Renal cortex interstitium (tissue), 11 donors: Measurements from ENCODE around the gene DCLRE1B. TPM values are rescaled to one million over a fixed set of nuclear protein-coding genes. Genes with fewer than 3 reads are reported as not detected.

ENCODE experiments used
- DNase-seq, 11 donors: peaks; one replicate each; pipeline ENCODE4 v3.0.0-alpha.2; 2013; ENCODE audit warnings: low read depth in 9 of 11, low spot score in 4 of 11; ENCODE audit errors: extremely low read depth in 1 of 11
- polyA plus RNA-seq, 3 donors: library from polyadenylated mRNA; unstranded; fragments of 120-200 nt; gene quantifications; one replicate each; pipeline ENCODE4 v1.2.1, GENCODE V29; 2013; ENCODE audit not compliant: insufficient read length in 3 of 3

The DCLRE1B gene
- polyA plus RNA-seq, 3 donors, result 9.0 to 13.2 (median 11.3) TPM

DNA sequence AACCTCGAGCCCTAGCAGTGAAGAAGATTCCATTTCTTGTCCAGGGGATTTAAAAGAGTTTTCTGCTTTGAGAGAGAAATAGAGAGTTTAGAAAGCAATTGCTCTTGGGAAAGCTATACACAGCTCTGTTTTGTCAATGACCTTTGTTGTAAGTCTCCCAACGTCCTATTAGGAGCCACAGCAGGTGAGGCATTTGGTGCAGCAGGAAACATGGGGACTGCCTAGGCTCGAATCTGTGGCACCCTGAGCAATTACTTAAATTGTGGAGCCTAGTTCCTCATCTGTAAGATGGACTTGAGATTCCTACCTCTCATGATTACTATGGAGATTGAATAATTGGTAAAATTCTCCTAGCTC is 8.2 kb downstream of the DCLRE1B start:
- no peak for DNase-seq

- DNase-seq, result no peak
These were observed 8.9 kb downstream of the DCLRE1B start for GRCh38 chr1:113913887-113914664.

- no peak for DNase-seq
These were observed 11.8 kb downstream of the DCLRE1B start for GRCh38 chr1:113916974-113917373.

DNA sequence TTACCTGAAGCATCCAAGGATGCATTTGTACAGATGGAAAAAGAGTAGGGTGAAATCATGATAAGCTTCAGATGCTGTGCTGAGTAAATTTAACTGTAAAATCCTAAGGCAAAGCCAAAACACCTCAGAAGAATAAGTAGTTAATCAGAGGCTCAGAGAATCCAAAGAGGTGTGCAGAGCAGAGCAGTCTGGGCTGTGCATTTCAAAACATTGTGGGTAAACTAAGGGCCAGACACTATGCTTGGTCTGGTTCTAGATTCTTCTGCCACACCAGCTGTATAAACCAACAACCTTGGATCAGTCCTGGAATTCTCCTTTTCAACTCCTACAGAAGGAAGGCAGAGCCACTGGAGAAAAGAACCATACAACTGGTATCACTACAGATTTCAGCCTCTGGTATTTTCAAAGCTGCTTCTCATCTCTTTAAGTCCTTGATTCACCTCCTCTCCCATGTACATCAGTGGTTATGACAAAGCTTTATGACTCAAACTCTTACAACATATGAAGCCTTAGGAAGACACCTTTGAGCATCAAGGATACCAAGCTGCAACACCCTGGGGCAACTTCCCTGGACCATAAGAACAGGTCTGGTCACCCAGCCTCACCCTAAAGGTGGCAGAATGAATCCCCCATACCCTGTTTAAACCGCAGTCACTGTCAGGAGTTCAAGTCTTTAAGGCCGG is 12.4 kb downstream of the DCLRE1B start:
- no peak for DNase-seq

- no peak for DNase-seq
These were observed 13.1 kb downstream of the DCLRE1B start for GRCh38 chr1:113918243-113918642.

- no peak for DNase-seq
These were observed 17.8 kb downstream of the DCLRE1B start for GRCh38 chr1:113922957-113923356.

- DNase-seq, result no peak
These were observed 19.3 kb downstream of the DCLRE1B start for GRCh38 chr1:113924473-113924872.

GRCh38 chr1:113928187-113928930 is 23.2 kb downstream of the DCLRE1B start:
- peak in 2 of 11 donors; percentile 13 to 30 for DNase-seq

DNA sequence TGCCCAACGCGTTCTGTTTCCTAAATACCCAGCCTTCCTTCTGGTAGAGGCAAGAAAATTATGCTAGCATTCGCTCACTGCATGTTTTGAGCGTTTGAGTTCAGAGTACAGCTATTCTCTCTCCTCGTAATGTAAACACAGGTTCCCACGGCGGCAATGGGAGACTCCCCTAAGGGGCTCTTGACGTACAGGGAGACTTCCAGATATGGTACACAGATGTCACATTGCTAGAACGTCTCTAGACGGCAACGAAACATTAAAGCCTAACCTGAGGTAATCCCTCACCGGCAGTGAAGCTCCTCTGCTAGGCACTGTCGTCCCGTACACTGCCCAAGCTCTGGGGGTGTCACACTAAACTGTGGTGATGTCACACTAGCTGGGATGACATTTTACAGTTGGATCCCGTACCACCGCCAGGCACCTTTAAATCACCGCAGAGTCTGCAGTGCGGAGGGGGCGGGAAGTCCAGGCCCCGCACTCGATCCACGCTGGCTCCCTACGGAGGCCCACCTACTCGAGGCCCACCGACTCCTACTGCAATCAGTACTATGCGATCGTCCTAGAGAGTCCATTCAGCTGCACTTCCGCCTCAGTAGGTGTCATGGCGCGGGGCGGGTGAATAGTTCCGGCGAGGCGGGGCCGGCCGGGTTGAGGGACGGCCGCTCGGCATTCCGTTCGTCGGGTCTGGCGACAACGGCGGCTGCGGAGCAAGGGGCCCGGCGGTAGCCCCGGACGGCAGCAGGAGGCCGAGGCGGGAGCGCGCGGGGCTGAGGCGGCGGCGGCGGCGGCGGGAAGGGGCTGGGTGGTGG is 24.0 kb downstream of the DCLRE1B start, which contains the start of gene HIPK1:
TSS of gene HIPK1 (plus strand) at position 384 of the 809 bp plus-strand sequence.
- DNase-seq, result peak; percentile 81 to 93 (median 91)

DNA sequence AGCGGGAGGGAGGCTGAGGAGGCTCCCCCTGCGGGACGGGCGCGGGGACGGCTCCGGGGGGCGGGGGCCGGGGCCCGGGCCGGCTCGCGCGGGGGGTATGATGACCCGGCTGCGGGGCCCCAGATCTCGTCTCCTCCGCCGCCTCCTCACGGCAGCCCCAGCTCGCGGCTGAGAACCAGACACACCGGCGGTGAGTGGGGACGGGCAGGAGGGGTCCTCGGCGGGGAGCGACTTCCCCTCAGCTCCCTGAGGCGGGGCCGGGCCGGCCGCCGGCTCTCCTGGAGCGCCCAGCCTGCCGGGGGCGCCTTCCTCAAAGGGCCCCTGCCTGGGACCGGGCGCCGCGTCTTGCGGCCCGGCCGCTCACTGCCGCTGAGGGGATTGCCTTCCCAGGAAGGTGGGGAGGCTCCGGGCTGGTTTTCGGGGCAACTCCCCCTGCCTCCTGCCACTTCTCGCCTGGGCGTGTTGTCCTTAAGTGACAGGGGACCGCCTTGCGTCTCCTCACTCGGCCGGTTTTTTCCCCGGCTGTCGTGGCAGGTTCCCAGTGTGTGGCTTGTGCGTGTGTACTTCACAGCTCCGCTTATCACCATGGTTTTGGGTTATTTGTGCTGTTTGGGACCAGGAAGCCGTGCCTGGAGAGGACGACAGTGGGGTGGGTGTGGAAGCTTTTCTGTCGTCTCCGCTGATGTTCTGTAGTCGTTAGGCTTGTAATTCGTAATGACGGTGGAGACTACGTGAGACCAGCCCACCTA is 24.8 kb downstream of the DCLRE1B start:
- DNase-seq, result peak in 5 of 11 donors; percentile 9 to 53 (median 32)

GRCh38 chr1:113930499-113931161 is 25.5 kb downstream of the DCLRE1B start:
- DNase-seq, result peak in 7 of 11 donors; percentile 29 to 62 (median 39)

- no peak for DNase-seq
These were observed 26.3 kb downstream of the DCLRE1B start for GRCh38 chr1:113931451-113931851.

DNA sequence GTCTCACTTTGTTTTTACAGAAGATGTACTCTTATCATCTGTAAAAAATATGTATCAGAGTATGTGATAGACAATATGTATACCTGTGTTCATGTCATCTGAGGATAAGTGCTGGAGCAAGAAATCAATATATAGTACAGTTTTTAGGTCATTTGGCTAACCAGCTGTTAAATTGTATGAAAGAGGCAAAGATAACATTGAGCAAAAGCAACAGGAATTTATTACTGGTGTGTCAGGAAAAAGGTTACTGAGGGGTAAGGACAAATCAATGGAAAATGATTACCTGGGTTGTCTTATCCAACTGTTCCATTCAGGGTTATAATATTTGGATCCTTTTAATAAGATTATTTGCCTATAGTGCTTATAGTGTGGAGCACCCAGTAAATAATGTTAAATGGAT is 28.9 kb downstream of the DCLRE1B start:
- DNase-seq, result no peak

GRCh38 chr1:113934511-113935055 is 29.5 kb downstream of the DCLRE1B start:
- DNase-seq, result no peak

DNA sequence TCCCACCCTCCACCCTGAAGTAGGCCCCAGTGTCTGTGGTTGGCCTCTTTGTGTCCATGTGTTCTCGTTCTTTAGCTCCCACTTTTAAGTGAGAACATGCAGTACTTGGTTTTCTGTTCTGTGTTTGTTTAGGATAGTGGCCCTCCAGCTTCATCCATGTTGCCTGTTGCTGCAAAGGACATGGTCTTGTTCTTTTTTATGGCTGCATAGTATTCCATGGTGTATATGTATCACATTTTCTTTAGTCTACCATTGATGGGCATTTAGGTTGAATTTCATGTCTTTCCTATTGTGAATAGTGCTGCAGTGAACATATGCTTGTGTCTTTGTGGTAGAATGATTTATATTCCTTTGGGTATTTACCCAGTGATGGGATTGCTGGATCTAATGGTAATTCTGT is 30.1 kb downstream of the DCLRE1B start:
- no peak for DNase-seq

DNA sequence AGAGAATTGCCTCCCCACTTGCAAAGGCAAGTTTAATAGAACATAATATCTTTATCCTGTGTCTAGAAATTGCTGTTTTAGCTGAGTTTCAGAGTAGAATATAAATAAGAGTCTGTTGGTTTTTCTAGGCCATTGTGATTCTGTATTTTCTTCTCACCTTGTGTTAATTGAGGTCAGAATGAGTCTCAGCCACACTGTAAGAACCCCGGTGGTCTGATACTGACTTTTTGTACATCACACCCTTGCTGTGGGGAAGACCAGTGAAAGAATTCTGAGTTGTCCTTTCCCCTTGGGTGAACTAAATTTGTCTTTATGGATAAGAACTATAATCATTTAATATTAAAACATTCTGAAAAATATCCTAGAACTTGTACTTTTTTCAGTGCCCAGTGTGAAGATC is 30.8 kb downstream of the DCLRE1B start:
- DNase-seq, result no peak

DNA sequence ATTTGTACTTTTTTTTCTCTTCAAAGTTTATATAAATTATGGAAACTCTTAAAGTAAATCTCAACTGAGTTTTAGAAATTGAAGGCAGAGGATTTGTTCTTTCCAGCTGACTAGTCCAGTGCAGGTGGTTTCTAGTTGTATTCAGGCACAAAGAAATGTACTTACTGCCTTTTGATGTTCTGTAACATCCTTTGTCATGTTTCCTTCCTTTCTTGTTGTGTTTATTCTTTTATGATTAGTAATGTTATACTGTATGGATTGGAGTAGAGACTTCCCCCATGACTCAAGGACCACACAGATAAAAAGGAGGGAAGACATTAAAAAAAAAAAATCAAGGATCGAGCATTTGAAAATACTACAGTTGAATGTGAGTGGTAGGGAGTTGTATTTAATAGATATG is 32.0 kb downstream of the DCLRE1B start:
- DNase-seq, result no peak

GRCh38 chr1:113938192-113938591 is 33.1 kb downstream of the DCLRE1B start:
- DNase-seq, result no peak
